HG03103 (cell line): ENCODE results near the gene OR10G8.

ENCODE experiments used
- ATAC-seq: cut with Tn5 transposase; IDR thresholded peaks from one replicate; pipeline ENCODE4 v1.9.1; 2021; ENCODE audit warnings: low read depth; ENCODE audit not compliant: unreplicated experiment

The OR10G8 gene

GRCh38 chr11:124075841-124076651 is 49.4 kb downstream of the OR10G8 start:
- ATAC-seq, result peak; percentile 63

- no peak for ATAC-seq
Measured at GRCh38 chr11:124077266-124077665, 50.7 kb downstream of the OR10G8 start.

- ATAC-seq, result no peak
Measured at GRCh38 chr11:124078591-124078990, 52.0 kb downstream of the OR10G8 start.

- ATAC-seq, result no peak
Measured at GRCh38 chr11:124079631-124080326, 53.2 kb downstream of the OR10G8 start.
